Measurements from ENCODE around the gene NOTCH1. TPM values are rescaled to one million over a fixed set of nuclear protein-coding genes. Genes with fewer than 3 reads are reported as not detected.
A peak's percentile ranks its signal among the peaks of the same experiment; 100 is the strongest.

Gene NOTCH1
- total RNA-seq, 2 donors from 2014 or later, result 23.4 to 24.2 TPM

- H3K27ac Mint-ChIP-seq, result no peak overlapping the region
- peaks cover 4% of the 10 kb centered on the region for H3K36me3 Mint-ChIP-seq (ENCODE audit: low read depth)
Measured at GRCh38 chr9:136517012-136517743, 28.7 kb downstream of the NOTCH1 start.

DNA sequence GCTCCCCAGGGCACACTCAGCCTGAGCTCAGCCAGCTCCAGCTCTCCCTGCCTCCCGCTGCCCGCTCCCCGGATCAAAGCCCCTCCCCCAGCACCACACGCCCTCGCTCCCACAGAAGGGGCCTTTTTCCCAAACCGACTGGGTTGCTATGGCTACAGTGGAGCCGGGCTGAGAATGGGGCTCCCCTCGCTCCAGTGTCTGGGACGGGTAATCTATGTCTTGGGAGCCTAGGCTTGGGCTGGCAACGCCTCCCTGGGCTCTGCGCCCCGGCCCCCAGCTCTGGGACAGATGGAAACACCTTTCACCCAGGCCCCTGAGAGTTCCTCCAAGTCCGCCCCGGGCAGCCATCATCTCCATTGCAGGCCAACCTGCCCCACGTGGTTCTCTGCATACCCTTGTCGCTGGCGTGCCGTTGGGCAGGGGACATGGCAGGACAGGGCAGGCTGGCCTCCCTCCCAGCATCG, 29.6 kb downstream of the NOTCH1 start:
- H3K4me3 Mint-ChIP-seq, result no peak overlapping the region
- DNase-seq, result no peak
- Histone ChIP-seq H3K4me3 (ENCODE audit: low read length) (no peak overlapping the region), H3K36me3 (ENCODE audit: control insufficient read depth, insufficient read depth, low read length) (peaks cover 4% of the 10 kb centered on the region), H3K27me3 (ENCODE audit: control insufficient read depth, insufficient read depth, low read length, poor library complexity, severe bottlenecking) (no peaks in the 10 kb centered on the region), H3K9ac (ENCODE audit: extremely low read depth, low read length, poor library complexity, severe bottlenecking) (no peak overlapping the region), H3K4me1 (ENCODE audit: control insufficient read depth, insufficient read depth, low read length) (no peaks in the 10 kb centered on the region), H3K9me3 (ENCODE audit: control insufficient read depth, low read length) (no peaks in the 10 kb centered on the region), H3K27ac (ENCODE audit: low read depth, low read length) (peak overlapping the region; percentile 71)
- no peaks in the 10 kb centered on the region for H3K9me3 Mint-ChIP-seq
- H3K4me1 Mint-ChIP-seq, result no peaks in the 10 kb centered on the region
- no peaks in the 10 kb centered on the region for H3K27me3 Mint-ChIP-seq (ENCODE audit: insufficient read depth)
- TF ChIP-seq CTCF (conservative IDR thresholded peaks at IDR 0.05), result no peak
- peaks cover 3% of the 10 kb centered on the region for H3K36me3 Mint-ChIP-seq (ENCODE audit: low read depth)
- WGBS, 2 experiments (ENCODE audit: insufficient coverage in 1 of 2, insufficient read length in 1 of 2), result 86 to 90% methylated on average over 7 to 19 of the region's 19 CpGs
- no peak overlapping the region for H3K27ac Mint-ChIP-seq

More at GRCh38 chr9:136517012-136517743, 28.7 kb downstream of the NOTCH1 start:
- Mint-ChIP-seq H3K4me1 (no peaks in the 10 kb centered on the region), H3K27me3 (ENCODE audit: insufficient read depth) (no peaks in the 10 kb centered on the region), H3K4me3 (no peak overlapping the region), H3K9me3 (no peaks in the 10 kb centered on the region)
- H3K4me1 ChIP-seq (ENCODE audit: control insufficient read depth, insufficient read depth, low read length), result no peaks in the 10 kb centered on the region
- H3K9ac ChIP-seq (ENCODE audit: extremely low read depth, low read length, poor library complexity, severe bottlenecking), result no peak overlapping the region
- H3K4me3 ChIP-seq (ENCODE audit: low read length), result no peak overlapping the region
- H3K27ac ChIP-seq (ENCODE audit: low read depth, low read length), result peak overlapping the region; percentile 71
- peaks cover 4% of the 10 kb centered on the region for H3K36me3 ChIP-seq (ENCODE audit: control insufficient read depth, insufficient read depth, low read length)
- no peak for DNase-seq
- 92 to 95% methylated on average over 24 to 37 of the region's 37 CpGs for WGBS, 2 experiments (ENCODE audit: insufficient coverage in 1 of 2, insufficient read length in 1 of 2)
- H3K9me3 ChIP-seq (ENCODE audit: control insufficient read depth, low read length), result no peaks in the 10 kb centered on the region
- H3K27me3 ChIP-seq (ENCODE audit: control insufficient read depth, insufficient read depth, low read length, poor library complexity, severe bottlenecking), result no peaks in the 10 kb centered on the region
- TF ChIP-seq CTCF (conservative IDR thresholded peaks at IDR 0.05), result no peak

DNA sequence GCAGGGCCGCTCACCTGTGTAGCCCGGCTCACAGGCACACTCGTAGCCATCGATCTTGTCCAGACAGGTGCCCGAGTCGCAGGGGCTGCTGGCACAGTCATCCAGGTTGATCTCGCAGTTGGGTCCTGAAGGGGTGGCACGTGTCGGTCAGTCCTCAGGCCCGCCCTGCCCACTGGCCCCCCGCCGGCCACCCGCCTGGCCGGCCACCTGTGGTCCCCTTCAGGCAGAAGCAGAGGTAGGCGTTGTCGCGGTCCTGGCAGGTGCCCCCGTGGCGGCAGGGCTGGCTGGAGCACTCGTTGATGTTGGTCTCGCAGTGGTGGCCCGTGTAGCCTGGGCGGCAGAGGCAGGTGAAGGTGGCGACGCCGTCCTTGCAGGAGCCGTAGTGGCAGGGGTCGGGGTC, 30.6 kb downstream of the NOTCH1 start:
- H3K27ac ChIP-seq (ENCODE audit: low read depth, low read length), result peak overlapping the region; percentile 71
- TF ChIP-seq CTCF (conservative IDR thresholded peaks at IDR 0.05), result no peak
- Mint-ChIP-seq H3K4me1 (no peaks in the 10 kb centered on the region), H3K36me3 (ENCODE audit: low read depth) (peaks cover 5% of the 10 kb centered on the region), H3K27ac (no peak overlapping the region), H3K27me3 (ENCODE audit: insufficient read depth) (no peaks in the 10 kb centered on the region), H3K4me3 (no peak overlapping the region), H3K9me3 (no peaks in the 10 kb centered on the region)
- no peaks in the 10 kb centered on the region for H3K9me3 ChIP-seq (ENCODE audit: control insufficient read depth, low read length)
- WGBS, 2 experiments (ENCODE audit: insufficient coverage in 1 of 2, insufficient read length in 1 of 2), result 95% methylated on average over 8 to 28 of the region's 28 CpGs
- no peak overlapping the region for H3K9ac ChIP-seq (ENCODE audit: extremely low read depth, low read length, poor library complexity, severe bottlenecking)
- no peak for DNase-seq
- H3K4me3 ChIP-seq (ENCODE audit: low read length), result no peak overlapping the region
- no peaks in the 10 kb centered on the region for H3K4me1 ChIP-seq (ENCODE audit: control insufficient read depth, insufficient read depth, low read length)
- H3K36me3 ChIP-seq (ENCODE audit: control insufficient read depth, insufficient read depth, low read length), result peaks cover 4% of the 10 kb centered on the region
- H3K27me3 ChIP-seq (ENCODE audit: control insufficient read depth, insufficient read depth, low read length, poor library complexity, severe bottlenecking), result no peaks in the 10 kb centered on the region

Measured in endodermal cell (in vitro differentiated cells).